ENCODE results near the gene ATP6V0A1. TPM values are rescaled to one million over a fixed set of nuclear protein-coding genes. Genes with fewer than 3 reads are reported as not detected.

ATP6V0A1 gene
- total and polyA plus RNA-seq, 2 donors (not counting 3 experiments of a cell fraction or from before 2014, with no cell fraction given), result 37.3 to 49.2 TPM

GRCh38 chr17:42457107-42457792, 1.4 kb upstream of the ATP6V0A1 start:
- TF ChIP-seq FOS (IDR thresholded peaks at IDR 0.05; ENCODE audit: borderline replicate concordance, insufficient read depth, low read length) (no peak), POLR2AphosphoS5 (IDR thresholded peaks at IDR 0.05; ENCODE audit: insufficient read depth, low read depth, low read length) (no peak), EZH2 (IDR thresholded peaks at IDR 0.05; ENCODE audit: borderline replicate concordance, low read depth, low read length, severe bottlenecking) (no peak)
- Histone ChIP-seq H4K20me1 (replicated peaks; ENCODE audit: control insufficient read depth, extremely low read depth, insufficient read depth, low read length) (peaks cover 2% of the 10 kb centered on the region), H3K36me3 (ENCODE audit: control insufficient read depth in 2 of 2, extremely low read depth in 1 of 2, insufficient read depth in 2 of 2, low read length in 2 of 2) (peaks cover 0 to 2% of the 10 kb centered on the region in 2 experiments), H3K4me1 (ENCODE audit: control insufficient read depth, extremely low read depth, insufficient read depth, low read length) (peaks cover 37% of the 10 kb centered on the region), H3K4me2 (ENCODE audit: insufficient read depth, low read length) (peak overlapping the region; percentile 75), H3K27ac (ENCODE audit: insufficient read depth, low read depth, low read length) (peak overlapping the region; percentile 14), H3K4me3 (replicated peaks in 1 of 3; ENCODE audit: insufficient read depth in 1 of 3, low read depth in 1 of 3, low read length in 3 of 3) (no peak overlapping the region), H3K79me2 (ENCODE audit: control insufficient read depth, insufficient read depth, low read length) (peaks cover 8% of the 10 kb centered on the region), H3K9me1 (replicated peaks; ENCODE audit: control insufficient read depth, extremely low read depth, insufficient read depth, low read length) (no peaks in the 10 kb centered on the region), H2AFZ (ENCODE audit: low read depth, low read length) (peak overlapping the region; percentile 65), H3K9ac (replicated peaks; ENCODE audit: extremely low read depth, insufficient read depth, low read length) (peak overlapping the region; percentile 6), H3K9me3 (replicated peaks; ENCODE audit: control insufficient read depth, insufficient read depth, low read length) (no peaks in the 10 kb centered on the region), H3K27me3 (ENCODE audit: control insufficient read depth in 2 of 2, insufficient read depth in 2 of 2, low read length in 2 of 2) (no peaks in the 10 kb centered on the region)
- BruUV-seq (replicated peaks), result TSS peak; percentile 5
- ChIA-PET POLR2A (interaction anchor here (0.9 to 2.5 kb wide), 3 partner anchors 15 to 69 kb away, joined by 3 to 7 read pairs (median 4); partner anchors contain the start of genes CAVIN1 and STAT3), CTCF (interaction anchor here (0.6 to 2.0 kb wide), 8 partner anchors 16 to 61 kb away, joined by 3 to 13 read pairs (median 6); partner anchors contain the start of gene CAVIN1)
- peak; percentile 56 for DNase-seq (ENCODE audit: low read depth, low spot score)
- peak; percentile 4 for FAIRE-seq
- intact Hi-C loops (cut with micrococcal nuclease), result loop anchor here (5.0 kb wide), 1 partner anchor 50 kb away; no protein-coding TSS in a partner anchor
- dilution Hi-C loops (cut with MboI; ENCODE audit: extremely low pct_ligation_motif_present, low sequenced_read_pairs), result no loop called here

GRCh38 chr17:42459256-42459800, 650 bp downstream of the ATP6V0A1 start:
- H3K79me2 ChIP-seq (ENCODE audit: control insufficient read depth, insufficient read depth, low read length), result peaks cover 8% of the 10 kb centered on the region
- no peaks in the 10 kb centered on the region for H3K9me1 ChIP-seq (replicated peaks; ENCODE audit: control insufficient read depth, extremely low read depth, insufficient read depth, low read length)
- no peaks in the 10 kb centered on the region for H3K27me3 ChIP-seq (ENCODE audit: control insufficient read depth in 2 of 2, insufficient read depth in 2 of 2, low read length in 2 of 2)
- intact Hi-C loops (cut with micrococcal nuclease), result loop anchor here (2.0 to 5.0 kb wide), 2 partner anchors 17 to 52 kb away; no protein-coding TSS in a partner anchor
- peak overlapping the region; percentile 79 for H2AFZ ChIP-seq (ENCODE audit: low read depth, low read length)
- peak overlapping the region; percentile 92 for H3K4me2 ChIP-seq (ENCODE audit: insufficient read depth, low read length)
- no peaks in the 10 kb centered on the region for H3K9me3 ChIP-seq (replicated peaks; ENCODE audit: control insufficient read depth, insufficient read depth, low read length)
- CTCF ChIA-PET, result interaction anchor here (1.0 to 1.6 kb wide), 13 partner anchors 9 to 279 kb away, joined by 3 to 9 read pairs (median 4); partner anchors contain the start of gene CAVIN1
- POLR2A ChIA-PET, result no interaction called here
- peaks cover 2% of the 10 kb centered on the region for H4K20me1 ChIP-seq (replicated peaks; ENCODE audit: control insufficient read depth, extremely low read depth, insufficient read depth, low read length)
- peak overlapping the region; percentile 66 for H3K9ac ChIP-seq (replicated peaks; ENCODE audit: extremely low read depth, insufficient read depth, low read length)
- dilution Hi-C loops (cut with MboI; ENCODE audit: extremely low pct_ligation_motif_present, low sequenced_read_pairs), result no loop called here
- peaks cover 37% of the 10 kb centered on the region for H3K4me1 ChIP-seq (ENCODE audit: control insufficient read depth, extremely low read depth, insufficient read depth, low read length)
- no peak for DNase-seq (ENCODE audit: low read depth, low spot score)
- BruUV-seq (replicated peaks), result TSS peak; percentile 64
- FAIRE-seq, result no peak
- TF ChIP-seq CTCF (IDR thresholded peaks at IDR 0.05; ENCODE audit: extremely low read depth in 1 of 2, insufficient read depth in 1 of 2, low read depth in 1 of 2, low read length in 2 of 2) (peak; percentile 12 to 28), MAX (IDR thresholded peaks at IDR 0.05; ENCODE audit: insufficient read depth, insufficient read length) (no peak)
- H3K4me3 ChIP-seq (replicated peaks in 1 of 3; ENCODE audit: insufficient read depth in 1 of 3, low read depth in 1 of 3, low read length in 3 of 3), result peak overlapping the region; percentile 67 to 80 (median 78)
- peak overlapping the region; percentile 51 for H3K27ac ChIP-seq (ENCODE audit: insufficient read depth, low read depth, low read length)
- H3K36me3 ChIP-seq (ENCODE audit: control insufficient read depth in 2 of 2, extremely low read depth in 1 of 2, insufficient read depth in 2 of 2, low read length in 2 of 2), result peaks cover 0 to 2% of the 10 kb centered on the region in 2 experiments

Measured in endothelial cell of umbilical vein (primary cell).